K562 (cell line): ENCODE data around the gene MAMDC2. TPM values are rescaled to one million over a fixed set of nuclear protein-coding genes. Genes with fewer than 3 reads are reported as not detected.

Experiments used
- ATAC-seq: fragments of 200-7000 bp; cut with Tn5 transposase; 3 replicates; pipeline ENCODE4 v1.9.1; 2020; ENCODE audit warnings: moderate library complexity
- BruUV-seq: library from RNA; stranded (reverse); fragments of 400-500 nt; replicated peaks from 2 replicates; lab custom pipeline; 2021; lab: Mats Ljungman, UMichigan
- CTCF ChIA-PET: fragments of 300-600 bp; formaldehyde crosslinking; extraction: SDS; loops from one replicate; lab custom pipeline; 2021; ENCODE audit warnings: low intra/inter-chr PET ratio; lab: Yijun Ruan, JAX
- POLR2A ChIA-PET: fragments of 300-600, 350-650 bp; sonication (Branson Sonifier 250); formaldehyde crosslinking; extraction: SDS; loops from one replicate; lab custom pipeline; 2021; ENCODE audit warnings: antibody characterized with exemption, inconsistent platforms; lab: Yijun Ruan, JAX
- DNase-seq, 4 experiments: peaks; one replicate each; pipeline versions ENCODE4 v3.0.0 to v3.0.0-alpha.2; 2011 to 2018; ENCODE audit warnings: low spot score in 3 of 4, mixed read lengths in 3 of 4; ENCODE audit errors: extremely low read depth in 1 of 4
- FAIRE-seq: peaks from 2 replicates; lab custom pipeline; 2011; peaks lifted over from hg19 to GRCh38; lab: Jason Lieb, UNC
- H2AFZ ChIP-seq: 2 replicates; pipeline ENCODE4 v1.6.0; 2011; ENCODE audit warnings: low read depth, low read length, control low read depth, inconsistent platforms
- H3K27ac ChIP-seq: fragments of 200-600 bp; 3 replicates; pipeline ENCODE4 v1.8.0; 2011; ENCODE audit warnings: low read depth, mild to moderate bottlenecking, control low read depth, inconsistent platforms, low read length, moderate library complexity, mixed read lengths; ENCODE audit errors: extremely low read depth
- H3K27me3 ChIP-seq, 2 experiments: fragments of 300-600 bp in 1 of 2; 2 replicates in 1 of 2; 3 replicates in 1 of 2; pipeline versions ENCODE4 v1.6.0 to v1.8.0; 2011; ENCODE audit warnings: inconsistent platforms in 2 of 2, low read length in 2 of 2, mild to moderate bottlenecking in 1 of 2, mixed read lengths in 1 of 2, moderate library complexity in 1 of 2; ENCODE audit not compliant: control insufficient read depth in 2 of 2, insufficient read depth in 2 of 2
- H3K36me3 ChIP-seq: fragments of 300-600 bp; 3 replicates; pipeline ENCODE4 v1.8.0; 2011; ENCODE audit warnings: mild to moderate bottlenecking, low read length, inconsistent platforms; ENCODE audit not compliant: control insufficient read depth, insufficient read depth
- H3K4me1 ChIP-seq, 2 experiments: fragments of 200-600 bp in 1 of 2; replicated peaks in 1 of 2; 2 replicates in 1 of 2; 3 replicates in 1 of 2; pipeline versions ENCODE4 v1.5.1 to v1.8.0; 2011; ENCODE audit warnings: inconsistent platforms in 2 of 2, low read length in 2 of 2, mild to moderate bottlenecking in 1 of 2, mixed read lengths in 1 of 2, moderate library complexity in 1 of 2; ENCODE audit not compliant: control insufficient read depth in 2 of 2, insufficient read depth in 2 of 2
- H3K4me2 ChIP-seq: 2 replicates; pipeline ENCODE4 v1.6.1; 2011; ENCODE audit warnings: low read length, control low read depth, inconsistent platforms, mixed read lengths; ENCODE audit not compliant: insufficient read depth
- H3K4me3 ChIP-seq: fragments of 200-600 bp; sonication (generic), shearing (Covaris generic); 2 replicates; pipeline ENCODE4 v1.5.1; 2016; ENCODE audit warnings: control low read depth, inconsistent platforms
- H3K79me2 ChIP-seq: fragments of 200-600 bp; 3 replicates; pipeline ENCODE4 v1.8.0; 2011; ENCODE audit warnings: low read length, inconsistent platforms; ENCODE audit not compliant: control insufficient read depth, insufficient read depth
- H3K9ac ChIP-seq, 2 experiments: 2 replicates each; pipeline versions ENCODE4 v1.6.0 to v1.6.1; 2011; ENCODE audit warnings: low read depth in 2 of 2, low read length in 2 of 2, control low read depth in 1 of 2, inconsistent platforms in 1 of 2, mild to moderate bottlenecking in 1 of 2, mixed read lengths in 1 of 2; ENCODE audit not compliant: insufficient read depth in 1 of 2
- H3K9me1 ChIP-seq: one replicate; pipeline ENCODE4 v1.6.0; 2011; ENCODE audit warnings: inconsistent platforms, mild to moderate bottlenecking, low read length, moderate library complexity; ENCODE audit not compliant: control insufficient read depth, insufficient read depth
- H3K9me3 ChIP-seq: replicated peaks from 2 replicates; pipeline ENCODE4 v1.5.1; 2011; ENCODE audit warnings: low read depth, low read length, inconsistent platforms; ENCODE audit not compliant: control insufficient read depth, insufficient read depth
- H4K20me1 ChIP-seq: replicated peaks from 2 replicates; pipeline ENCODE4 v1.6.1; 2011; ENCODE audit warnings: low read length, inconsistent platforms, mixed read lengths; ENCODE audit not compliant: control insufficient read depth, insufficient read depth
- ARID1B ChIP-seq: fragments of 450-650 bp; IDR thresholded peaks from 2 replicates; pipeline ENCODE4 v1.6.1; 2016; ENCODE audit warnings: antibody characterized with exemption, mild to moderate bottlenecking, inconsistent platforms
- HIVEP1 ChIP-seq: fragments of 250-450 bp; sonication (Bioruptor Pico); IDR thresholded peaks from 2 replicates; pipeline ENCODE4 v1.4.0; 2020; ENCODE audit warnings: mild to moderate bottlenecking
- NFIC ChIP-seq: fragments of 450-650 bp; IDR thresholded peaks from 2 replicates; pipeline ENCODE4 v1.6.1; 2017; ENCODE audit warnings: mild to moderate bottlenecking, inconsistent platforms
- RBM22 ChIP-seq: fragments of 200-400 bp; formaldehyde crosslinking; IDR thresholded peaks from 2 replicates; pipeline ENCODE4 v1.6.1; 2018; ENCODE audit warnings: low read length, low read depth; ENCODE audit not compliant: poor library complexity, severe bottlenecking
- WGBS: fragments of 100-300 bp; shearing (Covaris generic); methylation state at CpG from one replicate; pipeline ENCODE4 v1.1.6; 2016; ENCODE audit warnings: low coverage, mixed read lengths; ENCODE audit not compliant: insufficient coverage; ENCODE audit errors: missing lambda C conversion rate; 5-methylcytosine and 5-hydroxymethylcytosine counted together
- in situ Hi-C: fragments of 300-500 bp; cut with MboI; formaldehyde crosslinking; loops from 4 replicates; pipeline ENCODE4 v1.15.0; 2018; ENCODE audit warnings: inconsistent platforms, mixed read lengths
- intact Hi-C: fragments of 100-400 bp; cut with micrococcal nuclease; formaldehyde crosslinking; loops from 2 replicates; pipeline ENCODE4 v1.14.2; 2022
- polyA plus RNA-seq, 8 experiments: library from polyadenylated mRNA; depleted of rRNA in 4 of 8; stranded (reverse) in 5 of 8; unstranded in 3 of 8; fragments of >200 nt; fragmentation: Nextera tagmentation in 2 of 8; fragmentation: Illumina TruSeq in 1 of 8; extraction: Ambion mirVana in 2 of 8; extraction: Trizol in 1 of 8; gene quantifications; 2 replicates each; pipeline versions ENCODE4 v1.2.1 to v1.2.3, GENCODE V29; 2011 to 2014; ENCODE audit warnings: inconsistent platforms in 1 of 8, missing spikeins in 1 of 8
- total RNA-seq, 7 experiments: library from RNA; depleted of rRNA in 6 of 7; stranded (reverse); fragments of >200 nt in 6 of 7; fragmentation: Illumina TruSeq in 2 of 7; extraction: Trizol in 2 of 7; gene quantifications; 2 replicates each; pipeline versions ENCODE4 v1.2.1 to v1.2.3, GENCODE V29; 2011 to 2021; ENCODE audit warnings: low replicate concordance in 1 of 7
- TF ChIP-seq, protein P1 (sequence below): IDR thresholded peaks from 3 replicates; pipeline ENCODE4 v1.6.1; 2011; ENCODE audit warnings: borderline replicate concordance, mild to moderate bottlenecking, moderate library complexity; ENCODE audit not compliant: insufficient read length; ENCODE audit errors: extremely low read depth
- TF ChIP-seq, protein P2 (sequence below): sonication (generic); formaldehyde crosslinking; IDR thresholded peaks from 2 replicates; pipeline ENCODE4 v1.8.1; 2023; ENCODE audit warnings: mild to moderate bottlenecking, missing genetic modification reagents
- TF ChIP-seq, protein P3 (sequence below): fragments of 450-650 bp; IDR thresholded peaks from 2 replicates; pipeline ENCODE4 v1.6.1; 2016; ENCODE audit warnings: low read depth

The MAMDC2 gene
- total and polyA plus RNA-seq, 9 of the 15 experiments (the other 6 are each of a cell fraction or from before 2014, with no cell fraction given): 0.01 to 0.03 TPM; not detected in 7

DNA sequence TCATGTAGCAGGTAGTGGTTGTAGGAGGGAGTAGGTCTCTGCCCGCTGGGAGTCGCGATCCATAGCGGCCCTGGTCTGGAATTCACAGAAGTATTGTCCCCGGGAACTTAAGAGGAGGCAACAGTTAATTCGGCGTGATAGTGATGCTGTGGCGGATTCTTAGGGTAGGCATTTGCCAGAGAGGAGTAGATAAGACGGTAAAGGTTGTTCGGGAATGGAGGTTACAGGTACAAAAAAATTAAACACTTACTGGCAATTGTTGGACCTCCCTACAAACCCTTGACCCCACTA is 215.8 kb downstream of the MAMDC2 start (continued):
- TF ChIP-seq, protein P1, sequence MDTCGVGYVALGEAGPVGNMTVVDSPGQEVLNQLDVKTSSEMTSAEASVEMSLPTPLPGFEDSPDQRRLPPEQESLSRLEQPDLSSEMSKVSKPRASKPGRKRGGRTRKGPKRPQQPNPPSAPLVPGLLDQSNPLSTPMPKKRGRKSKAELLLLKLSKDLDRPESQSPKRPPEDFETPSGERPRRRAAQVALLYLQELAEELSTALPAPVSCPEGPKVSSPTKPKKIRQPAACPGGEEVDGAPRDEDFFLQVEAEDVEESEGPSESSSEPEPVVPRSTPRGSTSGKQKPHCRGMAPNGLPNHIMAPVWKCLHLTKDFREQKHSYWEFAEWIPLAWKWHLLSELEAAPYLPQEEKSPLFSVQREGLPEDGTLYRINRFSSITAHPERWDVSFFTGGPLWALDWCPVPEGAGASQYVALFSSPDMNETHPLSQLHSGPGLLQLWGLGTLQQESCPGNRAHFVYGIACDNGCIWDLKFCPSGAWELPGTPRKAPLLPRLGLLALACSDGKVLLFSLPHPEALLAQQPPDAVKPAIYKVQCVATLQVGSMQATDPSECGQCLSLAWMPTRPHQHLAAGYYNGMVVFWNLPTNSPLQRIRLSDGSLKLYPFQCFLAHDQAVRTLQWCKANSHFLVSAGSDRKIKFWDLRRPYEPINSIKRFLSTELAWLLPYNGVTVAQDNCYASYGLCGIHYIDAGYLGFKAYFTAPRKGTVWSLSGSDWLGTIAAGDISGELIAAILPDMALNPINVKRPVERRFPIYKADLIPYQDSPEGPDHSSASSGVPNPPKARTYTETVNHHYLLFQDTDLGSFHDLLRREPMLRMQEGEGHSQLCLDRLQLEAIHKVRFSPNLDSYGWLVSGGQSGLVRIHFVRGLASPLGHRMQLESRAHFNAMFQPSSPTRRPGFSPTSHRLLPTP: no peak

DNA sequence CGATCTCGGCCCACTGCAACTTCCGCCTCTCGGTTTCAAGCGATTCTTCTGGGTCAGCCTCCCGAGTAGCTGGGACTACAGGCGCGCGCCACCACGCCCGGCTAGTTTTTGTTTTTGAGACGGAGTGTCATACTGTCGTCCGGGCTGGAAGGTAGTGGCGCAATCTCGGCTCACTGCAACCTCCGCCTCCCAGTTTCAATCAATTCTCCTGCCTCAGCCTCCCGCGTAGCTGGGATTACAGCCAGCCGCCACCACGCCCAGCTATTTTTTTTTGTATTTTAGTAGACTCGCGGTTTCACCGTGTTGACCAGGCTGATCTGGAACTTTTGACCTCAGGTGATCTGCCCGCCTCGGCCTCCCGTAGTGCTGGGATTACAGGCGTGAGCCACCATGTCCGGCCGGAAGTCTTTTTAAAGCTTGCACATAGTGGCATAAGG is 216.4 kb downstream of the MAMDC2 start:
- H4K20me1 ChIP-seq: peaks cover 6% of the 10 kb centered on the region
- no peak overlapping the region for H2AFZ ChIP-seq
- peak overlapping the region; percentile 88 for H3K4me3 ChIP-seq
- ATAC-seq (no peak), FAIRE-seq (no peak), DNase-seq (no peak)
- WGBS: 72% methylated on average over 16 of the region's 30 CpGs
- ChIA-PET CTCF (no interaction called here), POLR2A (interaction anchor here (0.6 to 1.4 kb wide), 2 partner anchors 12 to 215 kb away, joined by 3 to 4 read pairs; no protein-coding TSS in a partner anchor)
- peaks cover 22 to 26% of the 10 kb centered on the region in 2 experiments; a peak in 4 of 5 replicates for H3K4me1 ChIP-seq
- H3K27ac ChIP-seq: no peak overlapping the region
- H3K36me3 ChIP-seq: peaks cover 47% of the 10 kb centered on the region
- no peaks in the 10 kb centered on the region for H3K9me1 ChIP-seq
- peak overlapping the region; percentile 55 to 93; a peak in 2 of 4 replicates for H3K9ac ChIP-seq
- BruUV-seq: no TSS peak
- in situ Hi-C loops (no loop called here), intact Hi-C loops (no loop called here)
- H3K79me2 ChIP-seq: peaks cover 53% of the 10 kb centered on the region
- peak overlapping the region; percentile 91; the same call in 1 of the 2 replicates for H3K4me2 ChIP-seq
- no peaks in the 10 kb centered on the region for H3K9me3 ChIP-seq
- H3K27me3 ChIP-seq: no peaks in the 10 kb centered on the region
- no peak for TF ChIP-seq RBM22
- TF ChIP-seq HIVEP1 (CRISPR knock-in tag): no peak
- TF ChIP-seq, protein P2, sequence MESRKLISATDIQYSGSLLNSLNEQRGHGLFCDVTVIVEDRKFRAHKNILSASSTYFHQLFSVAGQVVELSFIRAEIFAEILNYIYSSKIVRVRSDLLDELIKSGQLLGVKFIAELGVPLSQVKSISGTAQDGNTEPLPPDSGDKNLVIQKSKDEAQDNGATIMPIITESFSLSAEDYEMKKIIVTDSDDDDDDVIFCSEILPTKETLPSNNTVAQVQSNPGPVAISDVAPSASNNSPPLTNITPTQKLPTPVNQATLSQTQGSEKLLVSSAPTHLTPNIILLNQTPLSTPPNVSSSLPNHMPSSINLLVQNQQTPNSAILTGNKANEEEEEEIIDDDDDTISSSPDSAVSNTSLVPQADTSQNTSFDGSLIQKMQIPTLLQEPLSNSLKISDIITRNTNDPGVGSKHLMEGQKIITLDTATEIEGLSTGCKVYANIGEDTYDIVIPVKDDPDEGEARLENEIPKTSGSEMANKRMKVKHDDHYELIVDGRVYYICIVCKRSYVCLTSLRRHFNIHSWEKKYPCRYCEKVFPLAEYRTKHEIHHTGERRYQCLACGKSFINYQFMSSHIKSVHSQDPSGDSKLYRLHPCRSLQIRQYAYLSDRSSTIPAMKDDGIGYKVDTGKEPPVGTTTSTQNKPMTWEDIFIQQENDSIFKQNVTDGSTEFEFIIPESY (CRISPR knock-in tag): peak; percentile 90
- TF ChIP-seq ARID1B: no peak
- TF ChIP-seq, protein P3, sequence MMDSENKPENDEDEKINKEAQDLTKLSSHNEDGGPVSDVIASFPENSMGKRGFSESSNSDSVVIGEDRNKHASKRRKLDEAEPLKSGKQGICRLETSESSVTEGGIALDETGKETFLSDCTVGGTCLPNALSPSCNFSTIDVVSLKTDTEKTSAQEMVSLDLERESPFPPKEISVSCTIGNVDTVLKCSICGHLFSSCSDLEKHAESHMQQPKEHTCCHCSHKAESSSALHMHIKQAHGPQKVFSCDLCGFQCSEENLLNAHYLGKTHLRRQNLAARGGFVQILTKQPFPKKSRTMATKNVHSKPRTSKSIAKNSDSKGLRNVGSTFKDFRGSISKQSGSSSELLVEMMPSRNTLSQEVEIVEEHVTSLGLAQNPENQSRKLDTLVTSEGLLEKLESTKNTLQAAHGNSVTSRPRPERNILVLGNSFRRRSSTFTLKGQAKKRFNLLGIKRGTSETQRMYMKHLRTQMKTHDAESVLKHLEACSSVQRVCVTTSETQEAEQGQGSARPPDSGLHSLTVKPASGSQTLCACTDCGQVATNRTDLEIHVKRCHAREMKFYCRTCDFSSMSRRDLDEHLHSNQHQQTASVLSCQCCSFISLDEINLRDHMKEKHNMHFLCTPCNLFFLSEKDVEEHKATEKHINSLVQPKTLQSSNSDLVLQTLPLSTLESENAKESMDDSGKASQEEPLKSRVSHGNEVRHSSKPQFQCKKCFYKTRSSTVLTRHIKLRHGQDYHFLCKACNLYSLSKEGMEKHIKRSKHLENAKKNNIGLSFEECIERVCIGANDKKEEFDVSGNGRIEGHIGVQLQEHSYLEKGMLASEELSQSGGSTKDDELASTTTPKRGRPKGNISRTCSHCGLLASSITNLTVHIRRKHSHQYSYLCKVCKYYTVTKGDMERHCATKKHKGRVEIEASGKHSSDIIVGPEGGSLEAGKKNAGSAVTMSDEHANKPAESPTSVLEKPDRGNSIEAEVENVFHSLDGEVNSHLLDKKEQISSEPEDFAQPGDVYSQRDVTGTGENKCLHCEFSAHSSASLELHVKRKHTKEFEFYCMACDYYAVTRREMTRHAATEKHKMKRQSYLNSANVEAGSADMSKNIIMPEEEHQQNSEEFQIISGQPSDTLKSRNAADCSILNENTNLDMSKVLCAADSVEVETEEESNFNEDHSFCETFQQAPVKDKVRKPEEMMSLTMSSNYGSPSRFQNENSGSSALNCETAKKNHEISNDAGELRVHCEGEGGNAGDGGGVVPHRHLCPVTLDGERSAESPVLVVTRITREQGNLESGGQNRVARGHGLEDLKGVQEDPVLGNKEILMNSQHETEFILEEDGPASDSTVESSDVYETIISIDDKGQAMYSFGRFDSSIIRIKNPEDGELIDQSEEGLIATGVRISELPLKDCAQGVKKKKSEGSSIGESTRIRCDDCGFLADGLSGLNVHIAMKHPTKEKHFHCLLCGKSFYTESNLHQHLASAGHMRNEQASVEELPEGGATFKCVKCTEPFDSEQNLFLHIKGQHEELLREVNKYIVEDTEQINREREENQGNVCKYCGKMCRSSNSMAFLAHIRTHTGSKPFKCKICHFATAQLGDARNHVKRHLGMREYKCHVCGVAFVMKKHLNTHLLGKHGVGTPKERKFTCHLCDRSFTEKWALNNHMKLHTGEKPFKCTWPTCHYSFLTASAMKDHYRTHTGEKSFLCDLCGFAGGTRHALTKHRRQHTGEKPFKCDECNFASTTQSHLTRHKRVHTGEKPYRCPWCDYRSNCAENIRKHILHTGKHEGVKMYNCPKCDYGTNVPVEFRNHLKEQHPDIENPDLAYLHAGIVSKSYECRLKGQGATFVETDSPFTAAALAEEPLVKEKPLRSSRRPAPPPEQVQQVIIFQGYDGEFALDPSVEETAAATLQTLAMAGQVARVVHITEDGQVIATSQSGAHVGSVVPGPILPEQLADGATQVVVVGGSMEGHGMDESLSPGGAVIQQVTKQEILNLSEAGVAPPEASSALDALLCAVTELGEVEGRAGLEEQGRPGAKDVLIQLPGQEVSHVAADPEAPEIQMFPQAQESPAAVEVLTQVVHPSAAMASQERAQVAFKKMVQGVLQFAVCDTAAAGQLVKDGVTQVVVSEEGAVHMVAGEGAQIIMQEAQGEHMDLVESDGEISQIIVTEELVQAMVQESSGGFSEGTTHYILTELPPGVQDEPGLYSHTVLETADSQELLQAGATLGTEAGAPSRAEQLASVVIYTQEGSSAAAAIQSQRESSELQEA: no peak
- no peak for TF ChIP-seq NFIC
